SK-N-SH (cell line): ENCODE results near the gene BMPR1B.

Experiments
- CTCF ChIP-seq: fragments of 200-600 bp; sonication (generic); IDR thresholded peaks from 2 replicates; pipeline ENCODE4 v1.6.1; 2017; ENCODE audit warnings: antibody characterized with exemption, mild to moderate bottlenecking, moderate library complexity
- ELF1 ChIP-seq: IDR thresholded peaks from 2 replicates; pipeline ENCODE4 v1.4.0; 2012
- EP300 ChIP-seq, 2 experiments: IDR thresholded peaks; 2 replicates each; pipeline versions ENCODE4 v1.4.0 to v1.6.1; 2012; ENCODE audit warnings: borderline replicate concordance in 1 of 2, low read depth in 1 of 2, low read length in 1 of 2
- FOXJ3 ChIP-seq: sonication (generic); formaldehyde crosslinking; IDR thresholded peaks from 2 replicates; pipeline ENCODE4 v1.5.1; 2020; ENCODE audit warnings: mild to moderate bottlenecking, missing genetic modification reagents
- JUND ChIP-seq: IDR thresholded peaks from 2 replicates; pipeline ENCODE4 v1.4.0; 2012
- NRF1 ChIP-seq: IDR thresholded peaks from 2 replicates; pipeline ENCODE4 v1.6.1; 2012; ENCODE audit warnings: low read depth, mild to moderate bottlenecking, low read length
- POLR2AphosphoS5 ChIP-seq: IDR thresholded peaks from 2 replicates; pipeline ENCODE4 v1.6.1; 2012; ENCODE audit warnings: low read depth, low read length
- RFX5 ChIP-seq: IDR thresholded peaks from 2 replicates; pipeline ENCODE4 v1.6.1; 2012; ENCODE audit warnings: mild to moderate bottlenecking, improper control_type of control experiment, low read length
- SIN3A ChIP-seq: IDR thresholded peaks from 2 replicates; pipeline ENCODE4 v1.6.1; 2012; ENCODE audit warnings: low read depth, mild to moderate bottlenecking, low read length, moderate library complexity, borderline replicate concordance
- SMC3 ChIP-seq: IDR thresholded peaks from 2 replicates; pipeline ENCODE4 v1.6.1; 2012; ENCODE audit warnings: low read depth, low read length, improper control_type of control experiment
- TAF1 ChIP-seq: IDR thresholded peaks from 2 replicates; pipeline ENCODE4 v1.6.1; 2012; ENCODE audit warnings: low read depth, mild to moderate bottlenecking, low read length, moderate library complexity, borderline replicate concordance
- TCF12 ChIP-seq: IDR thresholded peaks from 2 replicates; pipeline ENCODE4 v1.4.0; 2012
- TEAD4 ChIP-seq: IDR thresholded peaks from 2 replicates; pipeline ENCODE4 v1.4.0; 2012; ENCODE audit warnings: mild to moderate bottlenecking, borderline replicate concordance; ENCODE audit not compliant: insufficient read depth
- USF2 ChIP-seq: fragments of 150-350 bp; IDR thresholded peaks from 2 replicates; pipeline ENCODE4 v1.6.1; 2017; ENCODE audit warnings: antibody characterized with exemption, low read length, low read depth, borderline replicate concordance

GRCh38 chr4:95155759-95156451 is 398.1 kb downstream of the BMPR1B start:
- TF ChIP-seq USF2 (no peak), CTCF (peak; percentile 87), FOXJ3 (CRISPR knock-in tag) (no peak), ELF1 (no peak), EP300 (IDR thresholded peaks at IDR 0.05; ENCODE audit: borderline replicate concordance in 1 of 2, low read depth in 1 of 2, low read length in 1 of 2) (0 out of 4 replicates have a peak, but pooled peaks have one; percentile 9 to 17), TEAD4 (no peak; the same call in 1 of the 2 replicates), NRF1 (no peak), SMC3 (peak; percentile 48), RFX5 (no peak), POLR2AphosphoS5 (no peak), JUND (no peak; the same call in 1 of the 2 replicates), TAF1 (no peak), TCF12 (peak; percentile 38; the same call in 1 of the 2 replicates), SIN3A (no peak)
